ENCODE data around the gene MEGF10. TPM values are rescaled to one million over a fixed set of nuclear protein-coding genes. Genes with fewer than 3 reads are reported as not detected.

MEGF10 gene
- total RNA-seq, result 0.16 and 1.8 TPM in 2 replicates

DNA sequence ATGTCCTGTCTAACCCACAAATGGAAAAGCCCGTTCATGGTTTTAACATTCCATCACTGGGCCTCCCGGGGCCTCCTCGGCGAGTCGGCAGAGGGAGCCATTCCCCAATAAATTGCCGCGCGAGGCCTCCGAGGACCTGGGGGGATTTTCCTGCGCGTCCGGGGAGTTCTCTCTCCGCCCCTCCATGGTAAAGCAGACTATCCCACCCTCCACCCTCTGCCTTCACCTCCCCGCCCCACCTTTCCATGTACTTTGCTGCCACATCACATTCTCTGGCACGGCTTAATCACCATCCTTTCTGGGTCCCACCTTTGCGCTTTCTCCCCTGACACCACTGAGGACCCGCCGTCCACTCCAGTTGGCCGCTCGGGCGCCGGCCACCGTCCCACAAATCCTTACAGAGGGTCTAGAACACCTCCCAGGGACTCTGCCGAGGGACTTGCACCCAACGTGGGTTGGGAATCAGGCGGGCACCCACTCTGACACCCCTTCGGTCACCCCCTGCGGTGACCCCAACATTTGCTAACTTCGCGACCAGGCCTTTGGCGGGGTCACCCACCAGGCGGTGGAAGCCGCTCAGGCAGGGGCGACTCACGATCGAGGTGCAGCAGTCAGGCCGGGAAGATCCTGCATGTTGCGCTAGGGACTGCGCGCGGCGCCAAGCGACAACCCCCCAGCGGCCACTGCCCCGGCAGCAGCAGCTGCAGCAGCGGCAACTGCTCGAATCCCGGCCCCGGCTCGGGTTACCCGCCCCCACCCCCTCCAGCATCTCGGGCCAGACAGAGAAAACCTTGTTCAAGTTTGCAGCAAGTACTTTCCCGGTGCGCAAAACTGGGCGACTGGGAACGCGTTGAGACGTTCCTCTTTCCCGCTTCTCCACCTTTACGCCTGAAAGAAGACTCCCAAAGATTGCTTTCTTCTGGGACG, at the start of gene MEGF10:
TSS of gene MEGF10 (plus strand) at position 778 of the 927 bp plus-strand sequence. CDS start 40,513 bp downstream, outside the sequence.

Other genes starting within 250 kb of the MEGF10 start
- gene C5orf63, start 217.3 kb upstream of the MEGF10 start, total RNA-seq, result 1.6 and 3.2 TPM in 2 replicates
- 28.8 and 82.9 TPM in 2 replicates for gene PRRC1, start 226.8 kb downstream of the MEGF10 start, total RNA-seq

All from bladder microvascular endothelial cell (primary cell).